ENCODE measurements around the gene MUTYH.
A peak's percentile ranks its signal among the peaks of the same experiment; 100 is the strongest.

Gene MUTYH

DNA sequence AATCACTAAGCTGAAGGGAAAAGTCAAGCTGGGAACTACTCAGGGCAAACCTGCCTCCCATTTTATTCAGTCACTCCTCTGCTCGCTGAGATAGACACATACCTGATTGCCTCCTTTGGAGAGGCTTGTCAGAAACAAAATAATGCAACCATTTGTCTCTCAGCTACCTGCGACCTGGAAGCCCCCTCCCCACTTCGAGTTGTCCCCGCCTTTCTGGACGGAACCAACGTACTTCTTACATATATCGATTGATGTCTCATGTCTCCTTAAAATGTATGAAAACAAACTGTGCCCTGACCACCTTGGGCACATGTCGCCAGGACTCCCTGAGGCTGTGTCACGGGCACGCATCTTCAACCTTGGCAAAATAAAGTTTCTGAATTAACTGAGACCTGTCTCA, 35.0 kb downstream of the MUTYH start:
- no peak overlapping the region for H3K4me3 ChIP-seq (ENCODE audit: low read length)
- TF ChIP-seq, protein P1, sequence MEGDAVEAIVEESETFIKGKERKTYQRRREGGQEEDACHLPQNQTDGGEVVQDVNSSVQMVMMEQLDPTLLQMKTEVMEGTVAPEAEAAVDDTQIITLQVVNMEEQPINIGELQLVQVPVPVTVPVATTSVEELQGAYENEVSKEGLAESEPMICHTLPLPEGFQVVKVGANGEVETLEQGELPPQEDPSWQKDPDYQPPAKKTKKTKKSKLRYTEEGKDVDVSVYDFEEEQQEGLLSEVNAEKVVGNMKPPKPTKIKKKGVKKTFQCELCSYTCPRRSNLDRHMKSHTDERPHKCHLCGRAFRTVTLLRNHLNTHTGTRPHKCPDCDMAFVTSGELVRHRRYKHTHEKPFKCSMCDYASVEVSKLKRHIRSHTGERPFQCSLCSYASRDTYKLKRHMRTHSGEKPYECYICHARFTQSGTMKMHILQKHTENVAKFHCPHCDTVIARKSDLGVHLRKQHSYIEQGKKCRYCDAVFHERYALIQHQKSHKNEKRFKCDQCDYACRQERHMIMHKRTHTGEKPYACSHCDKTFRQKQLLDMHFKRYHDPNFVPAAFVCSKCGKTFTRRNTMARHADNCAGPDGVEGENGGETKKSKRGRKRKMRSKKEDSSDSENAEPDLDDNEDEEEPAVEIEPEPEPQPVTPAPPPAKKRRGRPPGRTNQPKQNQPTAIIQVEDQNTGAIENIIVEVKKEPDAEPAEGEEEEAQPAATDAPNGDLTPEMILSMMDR (conservative IDR thresholded peaks at IDR 0.05; ENCODE audit: low read length) = no peak
- no peak for DNase-seq (ENCODE audit: low read depth)

DNA sequence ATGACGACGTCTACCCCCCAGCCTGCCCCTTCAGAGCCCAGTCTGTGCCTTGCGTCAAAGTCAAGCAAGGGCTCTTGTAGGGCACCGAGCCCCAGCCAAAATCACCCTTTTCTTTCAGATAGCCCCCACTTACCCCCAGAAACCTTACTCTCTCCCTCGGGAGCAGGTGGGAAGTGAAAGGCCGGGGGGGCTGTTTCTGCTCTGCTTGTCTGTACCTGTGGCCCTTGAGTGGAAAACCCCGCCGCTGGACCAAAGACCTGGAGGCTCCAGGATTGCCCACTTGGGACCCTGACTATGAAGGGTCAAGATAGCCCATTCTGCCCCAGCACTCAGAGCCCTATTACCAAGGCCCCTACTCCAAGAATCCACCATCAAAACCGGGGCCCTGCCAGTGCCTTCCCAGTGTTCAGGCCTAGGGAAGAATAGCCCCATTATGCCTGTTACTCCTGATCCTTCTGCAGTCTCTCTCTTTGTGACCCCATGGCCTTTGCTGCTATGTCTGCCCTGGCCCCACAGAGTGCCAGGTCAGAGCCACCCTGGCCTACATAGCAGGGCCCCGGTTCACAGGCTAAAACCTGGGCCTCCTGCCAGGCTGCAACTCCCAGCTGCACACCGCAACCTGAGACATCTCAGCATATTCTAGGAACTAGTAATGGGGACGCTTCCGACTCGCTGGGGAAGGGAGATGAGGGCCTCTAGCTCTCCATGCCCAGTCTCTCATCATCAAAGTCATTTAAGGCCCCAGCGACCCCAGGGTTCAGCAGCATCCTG, 35.7 kb downstream of the MUTYH start:
- DNase-seq (ENCODE audit: low read depth) = no peak
- TF ChIP-seq, protein P1 (conservative IDR thresholded peaks at IDR 0.05; ENCODE audit: low read length) = no peak
- peak overlapping the region; percentile 82 for H3K4me3 ChIP-seq (ENCODE audit: low read length)

DNA sequence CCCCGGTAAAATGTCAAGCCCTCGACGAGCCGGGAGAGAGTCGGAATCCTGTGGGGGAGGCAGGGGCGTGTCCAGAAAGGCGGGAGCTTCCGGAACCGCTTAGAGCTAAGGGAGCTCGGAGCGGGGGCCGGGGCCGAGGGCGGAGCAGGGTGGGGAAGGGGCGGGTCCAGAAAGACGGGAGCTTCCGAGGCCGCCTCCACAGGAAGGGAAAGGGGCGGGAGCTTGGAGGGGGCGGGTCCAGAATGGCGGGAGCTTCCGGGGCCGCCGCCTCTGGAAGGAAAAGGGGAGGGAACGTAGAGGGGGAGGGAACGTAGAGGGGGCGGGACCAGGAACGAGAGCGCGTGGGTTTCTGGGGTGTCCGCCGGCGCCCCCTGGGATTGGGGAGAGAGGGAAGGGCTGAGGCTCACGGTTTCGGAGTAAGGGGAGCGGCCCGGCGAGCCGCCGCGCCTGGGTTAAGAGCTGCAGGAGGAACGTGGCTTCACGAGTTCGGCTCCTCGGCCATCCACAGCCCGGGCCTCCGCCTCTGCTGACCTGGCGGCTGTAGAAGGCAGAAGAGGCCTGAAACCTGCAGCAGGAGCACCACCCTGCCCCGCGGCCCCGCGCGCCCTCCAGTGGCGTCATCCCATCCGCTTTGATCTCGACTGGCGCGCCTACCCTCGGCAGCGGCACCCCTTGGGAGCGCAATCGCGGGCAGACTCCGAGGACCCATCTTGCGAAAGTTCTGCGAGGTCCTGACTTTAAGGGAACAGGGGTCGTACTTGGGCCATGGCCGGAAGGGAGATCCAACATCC, 36.5 kb downstream of the MUTYH start:
- TF ChIP-seq, protein P1 (conservative IDR thresholded peaks at IDR 0.05; ENCODE audit: low read length) = peak; percentile 58
- peak overlapping the region; percentile 82 for H3K4me3 ChIP-seq (ENCODE audit: low read length)
- DNase-seq (ENCODE audit: low read depth) = peak; percentile 97

DNA sequence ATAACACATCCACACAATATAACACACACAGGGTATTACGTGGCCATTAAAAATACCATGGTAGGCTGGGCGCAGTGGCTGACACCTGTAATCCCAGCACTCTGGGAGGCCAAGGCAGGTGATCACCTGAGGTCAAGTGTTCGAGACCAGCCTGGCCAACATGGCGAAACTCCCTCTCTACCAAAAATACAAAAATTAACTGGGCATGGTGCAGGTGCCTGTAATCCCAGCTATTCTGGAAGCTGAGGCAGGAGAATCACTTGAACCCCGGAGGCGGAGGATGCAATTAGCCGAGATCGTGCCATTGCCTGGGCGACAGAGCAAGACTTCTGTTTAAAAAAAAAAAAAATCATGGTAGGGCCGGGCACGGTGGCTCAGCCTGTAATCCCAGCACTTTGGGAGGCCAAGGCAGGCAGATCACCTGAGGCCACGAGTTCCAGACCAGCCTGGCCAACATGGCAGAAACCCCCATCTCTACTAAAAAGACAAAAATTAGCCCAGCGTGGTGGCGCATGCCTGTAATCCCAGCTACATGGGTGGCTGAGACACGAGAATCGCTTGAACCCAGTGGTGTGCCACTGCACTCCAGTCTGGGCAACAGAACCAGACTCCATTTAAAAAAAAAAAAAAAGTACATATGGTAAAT, 37.6 kb downstream of the MUTYH start:
- TF ChIP-seq, protein P1 (conservative IDR thresholded peaks at IDR 0.05; ENCODE audit: low read length) = no peak
- peak overlapping the region; percentile 70 for H3K4me3 ChIP-seq (ENCODE audit: low read length)
- DNase-seq (ENCODE audit: low read depth) = no peak

DNA sequence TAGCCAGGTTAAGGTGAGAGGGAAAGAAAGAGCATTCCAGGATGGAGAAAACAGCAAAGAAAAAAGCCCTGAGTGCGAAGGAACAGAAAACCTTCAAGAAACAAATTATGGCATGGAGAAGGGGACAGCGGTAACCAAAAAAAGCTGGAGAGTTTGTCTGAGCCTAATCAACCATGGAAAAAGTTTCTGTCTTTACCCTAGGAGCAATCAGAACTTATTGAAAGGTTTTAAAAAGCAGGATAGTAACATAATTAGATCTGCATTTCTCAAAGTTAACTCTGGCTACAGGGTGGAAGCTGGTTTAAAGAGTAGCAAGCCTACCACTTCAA, 39.6 kb downstream of the MUTYH start:
- no peak overlapping the region for H3K4me3 ChIP-seq (ENCODE audit: low read length)
- TF ChIP-seq, protein P1 (conservative IDR thresholded peaks at IDR 0.05; ENCODE audit: low read length) = no peak
- DNase-seq (ENCODE audit: low read depth) = no peak

DNA sequence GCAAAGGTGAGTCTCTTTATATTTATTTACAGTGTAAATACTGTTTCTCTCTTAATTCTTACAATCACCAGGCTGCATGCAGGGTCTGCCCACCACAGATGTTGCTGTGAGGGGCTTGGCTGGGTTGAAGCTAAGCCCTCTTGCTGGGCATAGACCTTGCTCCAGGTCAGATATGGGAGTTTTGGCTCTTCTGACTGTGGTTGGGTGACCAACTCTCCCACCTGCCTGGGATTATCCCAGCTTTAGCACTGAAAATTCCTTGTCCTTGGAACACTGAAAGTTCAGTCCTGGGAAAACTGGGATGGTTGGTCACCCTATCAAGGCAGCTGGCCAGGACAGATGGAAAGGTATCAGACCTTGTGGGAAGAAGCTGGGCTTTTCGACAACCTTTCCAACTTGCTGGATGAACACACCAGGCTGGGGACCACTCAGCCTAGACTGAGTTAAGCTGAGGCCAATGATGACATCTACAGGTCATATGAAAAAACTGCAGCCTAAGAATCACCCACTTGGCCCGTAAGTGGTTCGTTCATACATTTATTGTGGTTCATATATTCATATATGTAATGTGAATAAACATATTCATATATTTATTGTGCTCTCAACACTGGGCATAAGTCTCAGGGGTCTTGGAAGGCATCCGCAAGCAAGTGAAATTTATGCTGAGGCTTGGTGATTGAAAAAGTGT, 40.1 kb downstream of the MUTYH start:
- TF ChIP-seq, protein P1 (conservative IDR thresholded peaks at IDR 0.05; ENCODE audit: low read length) = peak; percentile 82
- DNase-seq (ENCODE audit: low read depth) = peak; percentile 75
- H3K4me3 ChIP-seq (ENCODE audit: low read length) = no peak overlapping the region
